GM12878 (cell line): ENCODE results near the gene LEKR1.

Source experiments
- BCL3 ChIP-seq: IDR thresholded peaks from 2 replicates; pipeline ENCODE4 v1.6.1; 2011; ENCODE audit warnings: borderline replicate concordance, low read depth, mild to moderate bottlenecking, moderate library complexity, low read length; ENCODE audit not compliant: insufficient read depth, poor library complexity, severe bottlenecking
- CBX5 ChIP-seq: sonication (generic); IDR thresholded peaks from 2 replicates; pipeline ENCODE4 v1.6.1; 2016; ENCODE audit warnings: low read depth, moderate library complexity, mild to moderate bottlenecking, inconsistent platforms
- CTCF ChIP-seq, 3 experiments: IDR thresholded peaks in 2 of 3; conservative IDR thresholded peaks in 1 of 3; 2 replicates each; pipeline ENCODE4 v1.5.1; 2011; ENCODE audit warnings: low read depth in 3 of 3, low read length in 3 of 3, mild to moderate bottlenecking in 3 of 3, control low read depth in 2 of 3, moderate library complexity in 2 of 3, inconsistent platforms in 1 of 3, mixed read lengths in 1 of 3; ENCODE audit not compliant: control insufficient read depth in 2 of 3, insufficient read depth in 1 of 3; ENCODE audit errors: extremely low read depth in 1 of 3
- ETV6 ChIP-seq, 2 experiments: fragments of 450-650 bp in 1 of 2; IDR thresholded peaks in 1 of 2; conservative IDR thresholded peaks in 1 of 2; 2 replicates each; pipeline ENCODE4 v1.6.1; 2014; ENCODE audit warnings: antibody characterized with exemption in 1 of 2, borderline replicate concordance in 1 of 2, low read depth in 1 of 2, mild to moderate bottlenecking in 1 of 2, moderate library complexity in 1 of 2
- JUND ChIP-seq: IDR thresholded peaks from 2 replicates; pipeline ENCODE4 v1.6.1; 2012; ENCODE audit warnings: low read depth, mild to moderate bottlenecking, low read length, improper control_type of control experiment, moderate library complexity
- POLR2A ChIP-seq: IDR thresholded peaks from 2 replicates; pipeline ENCODE4 v1.6.1; 2011; ENCODE audit warnings: low read depth, mild to moderate bottlenecking, low read length
- POLR2AphosphoS2 ChIP-seq: IDR thresholded peaks from 2 replicates; pipeline ENCODE4 v1.6.1; 2011; ENCODE audit warnings: low read depth, mild to moderate bottlenecking, low read length, improper control_type of control experiment, moderate library complexity
- POLR2AphosphoS5 ChIP-seq: IDR thresholded peaks from 2 replicates; pipeline ENCODE4 v1.6.1; 2011; ENCODE audit warnings: mild to moderate bottlenecking, low read length, inconsistent platforms

GRCh38 chr3:156826144-156826895 is at the start of gene LEKR1:
- TF ChIP-seq CBX5 (no peak), POLR2A (peak; percentile 74), BCL3 (no peak), POLR2AphosphoS2 (no peak; the same call in 1 of the 2 replicates), POLR2AphosphoS5 (peak; percentile 50; the same call in 1 of the 2 replicates), ETV6 (conservative IDR thresholded peaks at IDR 0.05 in 1 of 2, IDR thresholded peaks at IDR 0.05 in 1 of 2; ENCODE audit: borderline replicate concordance in 1 of 2, low read depth in 1 of 2) (no peak; a peak in 1 of 4 replicates), CTCF (IDR thresholded peaks at IDR 0.05 in 2 of 3, conservative IDR thresholded peaks at IDR 0.05 in 1 of 3; ENCODE audit: control insufficient read depth in 2 of 3, extremely low read depth in 1 of 3, insufficient read depth in 1 of 3, low read depth in 3 of 3, low read length in 3 of 3) (no peak), JUND (no peak)
